ENCODE measurements around the gene ZNF787. TPM values are rescaled to one million over a fixed set of nuclear protein-coding genes. Genes with fewer than 3 reads are reported as not detected.

ZNF787 gene
- total RNA-seq, 1 donor, result 27.5 TPM

DNA sequence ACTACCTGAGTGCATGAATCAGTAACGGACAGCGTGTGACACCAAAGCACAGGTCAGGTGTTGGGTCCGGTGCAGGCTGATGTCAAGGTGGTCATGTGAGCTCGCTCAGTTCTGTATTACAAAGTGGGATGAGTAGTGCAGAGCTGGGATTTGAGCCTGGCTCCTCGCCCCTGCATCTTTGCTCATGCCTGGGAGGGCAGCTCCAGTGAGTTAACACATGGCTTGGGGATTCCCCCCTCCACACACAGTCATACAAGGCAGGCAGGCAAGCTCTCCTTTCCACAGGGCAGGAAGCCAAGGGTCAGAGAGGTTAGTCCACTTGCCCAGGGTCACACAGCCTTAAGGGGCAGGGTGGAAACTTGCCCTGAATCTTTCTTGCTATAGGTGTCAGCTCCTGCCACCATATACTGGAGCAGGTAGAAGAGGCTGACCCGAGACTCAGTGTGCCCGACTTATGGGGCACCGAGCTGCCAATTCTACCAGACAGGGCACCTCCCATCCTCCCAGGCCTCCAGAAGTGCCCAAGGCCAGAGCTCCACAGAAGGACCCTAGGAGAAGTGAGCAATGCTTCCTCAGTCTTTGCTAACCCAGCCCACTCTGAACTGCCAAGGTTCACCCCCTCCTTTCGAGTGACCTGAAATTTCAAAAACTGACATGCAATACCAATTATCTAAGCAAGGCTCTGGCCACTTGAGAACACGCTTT lies 35.4 kb downstream of the ZNF787 start:
- DNase-seq (ENCODE audit: insufficient read length, low spot score, missing footprints), result peak; percentile 74
- H2AFZ ChIP-seq (ENCODE audit: low read length), result no peak overlapping the region
- H4K20me1 ChIP-seq (ENCODE audit: insufficient read depth, low read length), result peaks cover 40% of the 10 kb centered on the region
- no peak overlapping the region for H3K27ac ChIP-seq (ENCODE audit: low read depth, low read length)
- no peak overlapping the region for H3K4me2 ChIP-seq (ENCODE audit: insufficient read depth, low read length)
- peaks cover 18% of the 10 kb centered on the region for H3K79me2 ChIP-seq (ENCODE audit: insufficient read depth, low read length)
- H3K9me3 ChIP-seq (ENCODE audit: low read depth, low read length), result no peaks in the 10 kb centered on the region
- H3K4me3 ChIP-seq (ENCODE audit: insufficient read depth, low read length), result no peak overlapping the region
- TF ChIP-seq, protein P1, sequence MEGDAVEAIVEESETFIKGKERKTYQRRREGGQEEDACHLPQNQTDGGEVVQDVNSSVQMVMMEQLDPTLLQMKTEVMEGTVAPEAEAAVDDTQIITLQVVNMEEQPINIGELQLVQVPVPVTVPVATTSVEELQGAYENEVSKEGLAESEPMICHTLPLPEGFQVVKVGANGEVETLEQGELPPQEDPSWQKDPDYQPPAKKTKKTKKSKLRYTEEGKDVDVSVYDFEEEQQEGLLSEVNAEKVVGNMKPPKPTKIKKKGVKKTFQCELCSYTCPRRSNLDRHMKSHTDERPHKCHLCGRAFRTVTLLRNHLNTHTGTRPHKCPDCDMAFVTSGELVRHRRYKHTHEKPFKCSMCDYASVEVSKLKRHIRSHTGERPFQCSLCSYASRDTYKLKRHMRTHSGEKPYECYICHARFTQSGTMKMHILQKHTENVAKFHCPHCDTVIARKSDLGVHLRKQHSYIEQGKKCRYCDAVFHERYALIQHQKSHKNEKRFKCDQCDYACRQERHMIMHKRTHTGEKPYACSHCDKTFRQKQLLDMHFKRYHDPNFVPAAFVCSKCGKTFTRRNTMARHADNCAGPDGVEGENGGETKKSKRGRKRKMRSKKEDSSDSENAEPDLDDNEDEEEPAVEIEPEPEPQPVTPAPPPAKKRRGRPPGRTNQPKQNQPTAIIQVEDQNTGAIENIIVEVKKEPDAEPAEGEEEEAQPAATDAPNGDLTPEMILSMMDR (IDR thresholded peaks at IDR 0.05; ENCODE audit: extremely low read depth, low read depth, low read length), result no peak
- peaks cover 4% of the 10 kb centered on the region for H3K4me1 ChIP-seq (ENCODE audit: insufficient read depth, low read length)
- no peaks in the 10 kb centered on the region for H3K27me3 ChIP-seq (ENCODE audit: insufficient read depth, low read length)
- no peaks in the 10 kb centered on the region for H3K36me3 ChIP-seq (ENCODE audit: insufficient read depth, low read length)

GRCh38 chr19:56084835-56085536 lies 36.1 kb downstream of the ZNF787 start:
- peaks cover 36% of the 10 kb centered on the region for H4K20me1 ChIP-seq (ENCODE audit: insufficient read depth, low read length)

GRCh38 chr19:56083668-56084067 lies 37.4 kb downstream of the ZNF787 start:
- Histone ChIP-seq H3K4me3 (ENCODE audit: insufficient read depth, low read length) (no peak overlapping the region), H3K4me1 (ENCODE audit: insufficient read depth, low read length) (peaks cover 6% of the 10 kb centered on the region), H3K9me3 (ENCODE audit: low read depth, low read length) (no peaks in the 10 kb centered on the region), H3K27ac (ENCODE audit: low read depth, low read length) (no peak overlapping the region), H3K27me3 (ENCODE audit: insufficient read depth, low read length) (no peaks in the 10 kb centered on the region), H3K36me3 (ENCODE audit: insufficient read depth, low read length) (no peaks in the 10 kb centered on the region), H3K4me2 (ENCODE audit: insufficient read depth, low read length) (no peak overlapping the region), H2AFZ (ENCODE audit: low read length) (no peak overlapping the region), H4K20me1 (ENCODE audit: insufficient read depth, low read length) (peaks cover 27% of the 10 kb centered on the region), H3K79me2 (ENCODE audit: insufficient read depth, low read length) (no peaks in the 10 kb centered on the region)
- TF ChIP-seq, protein P1 (IDR thresholded peaks at IDR 0.05; ENCODE audit: extremely low read depth, low read depth, low read length), result no peak
- DNase-seq (ENCODE audit: insufficient read length, low spot score, missing footprints), result peak; percentile 67

More at GRCh38 chr19:56084835-56085536, 36.1 kb downstream of the ZNF787 start:
- no peaks in the 10 kb centered on the region for H3K27me3 ChIP-seq (ENCODE audit: insufficient read depth, low read length)
- H3K4me1 ChIP-seq (ENCODE audit: insufficient read depth, low read length), result peaks cover 6% of the 10 kb centered on the region
- TF ChIP-seq, protein P1 (IDR thresholded peaks at IDR 0.05; ENCODE audit: extremely low read depth, low read depth, low read length), result no peak
- H3K27ac ChIP-seq (ENCODE audit: low read depth, low read length), result no peak overlapping the region
- H3K79me2 ChIP-seq (ENCODE audit: insufficient read depth, low read length), result peaks cover 12% of the 10 kb centered on the region
- no peak overlapping the region for H2AFZ ChIP-seq (ENCODE audit: low read length)
- H3K4me3 ChIP-seq (ENCODE audit: insufficient read depth, low read length), result no peak overlapping the region
- no peak overlapping the region for H3K4me2 ChIP-seq (ENCODE audit: insufficient read depth, low read length)
- no peaks in the 10 kb centered on the region for H3K36me3 ChIP-seq (ENCODE audit: insufficient read depth, low read length)
- peak; percentile 32 for DNase-seq (ENCODE audit: insufficient read length, low spot score, missing footprints)
- H3K9me3 ChIP-seq (ENCODE audit: low read depth, low read length), result no peaks in the 10 kb centered on the region

All from osteoblast (primary cell).